HUES6 (cell line): ENCODE measurements around the gene FBXO21.

Experiments used
- H3K27ac ChIP-seq: 2 replicates; pipeline ENCODE4 v1.7.0; 2013; ENCODE audit warnings: low read depth, mild to moderate bottlenecking, low read length, inconsistent platforms
- H3K27me3 ChIP-seq: 2 replicates; pipeline ENCODE4 v1.6.1; 2013; ENCODE audit warnings: low read length; ENCODE audit not compliant: control insufficient read depth, insufficient read depth
- H3K36me3 ChIP-seq: 2 replicates; pipeline ENCODE4 v1.6.1; 2013; ENCODE audit warnings: low read length; ENCODE audit not compliant: control insufficient read depth, insufficient read depth
- H3K4me1 ChIP-seq: 2 replicates; pipeline ENCODE4 v1.6.1; 2013; ENCODE audit warnings: low read length; ENCODE audit not compliant: control insufficient read depth, insufficient read depth
- H3K4me3 ChIP-seq: 2 replicates; pipeline ENCODE4 v1.5.1; 2013; ENCODE audit warnings: low read depth, low read length
- H3K9ac ChIP-seq: one replicate; pipeline ENCODE4 v1.6.1; 2013; ENCODE audit warnings: mild to moderate bottlenecking, low read length
- H3K9me3 ChIP-seq: 2 replicates; pipeline ENCODE4 v1.6.1; 2013; ENCODE audit warnings: low read depth, low read length; ENCODE audit not compliant: control insufficient read depth, insufficient read depth

The FBXO21 gene

DNA sequence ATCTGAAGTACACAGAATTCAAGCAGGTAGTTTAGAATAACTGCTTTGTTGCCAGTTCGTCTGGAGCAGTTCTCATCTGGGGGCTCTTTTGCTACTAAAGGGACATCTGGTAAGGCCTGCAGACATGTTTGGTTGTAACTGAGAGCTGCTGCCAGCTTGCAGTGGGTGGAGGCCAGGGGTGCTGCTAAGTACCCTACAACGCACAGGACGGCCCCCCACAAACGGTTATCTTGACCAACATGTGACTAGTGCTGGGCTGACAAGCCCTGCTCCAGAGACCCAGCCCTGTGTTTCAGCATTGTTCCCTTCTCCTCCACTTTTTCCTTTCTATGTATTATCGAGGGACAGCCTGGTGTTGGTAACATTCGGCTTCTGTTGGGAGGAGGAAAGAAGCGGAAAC is 40.8 kb downstream of the FBXO21 start:
- peaks cover 4% of the 10 kb centered on the region; the same call in 1 of the 2 replicates for H3K4me1 ChIP-seq
- no peak overlapping the region for H3K27ac ChIP-seq
- H3K4me3 ChIP-seq, result no peak overlapping the region
- H3K36me3 ChIP-seq, result peaks cover 70% of the 10 kb centered on the region
- H3K9me3 ChIP-seq, result no peaks in the 10 kb centered on the region
- no peak overlapping the region for H3K9ac ChIP-seq
- no peaks in the 10 kb centered on the region for H3K27me3 ChIP-seq

DNA sequence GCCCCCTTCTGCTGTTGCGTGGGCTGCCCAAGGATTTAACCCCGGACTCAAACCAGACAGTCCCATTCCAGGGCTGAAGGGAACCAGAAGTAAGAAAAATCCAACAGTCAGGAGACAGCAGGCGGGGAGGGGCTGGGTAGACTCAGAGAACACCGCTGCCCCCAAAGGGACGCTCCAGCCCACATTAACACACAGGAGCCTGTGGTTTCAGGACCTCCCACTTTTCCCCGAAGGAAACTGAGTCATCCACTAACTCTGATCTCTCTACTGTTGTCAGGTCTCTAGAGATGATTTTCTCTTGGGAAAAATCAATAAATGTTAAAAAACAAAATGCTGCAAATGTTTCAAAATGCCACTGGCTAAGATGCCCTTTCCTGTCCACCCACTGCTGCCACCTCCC is 41.6 kb downstream of the FBXO21 start:
- no peaks in the 10 kb centered on the region for H3K9me3 ChIP-seq

DNA sequence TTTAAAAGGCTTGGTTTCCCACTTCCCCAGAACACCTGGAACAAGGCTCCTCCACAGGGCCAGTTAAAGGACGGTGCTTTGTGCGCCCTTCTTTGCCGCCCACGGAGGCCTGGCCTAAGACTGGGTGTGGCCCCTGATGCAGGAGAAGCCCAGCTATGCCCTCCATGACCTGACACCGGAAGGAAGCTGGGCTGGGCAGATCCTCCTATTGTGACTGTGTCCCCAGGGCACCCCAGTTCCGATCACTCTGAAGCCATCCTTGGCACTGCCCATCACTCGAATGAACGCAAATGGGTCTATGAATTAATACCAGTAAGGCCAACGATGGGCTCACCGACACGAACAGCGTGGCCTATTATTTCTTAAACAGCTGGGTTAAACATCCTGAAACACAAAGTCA is 42.6 kb downstream of the FBXO21 start:
- H3K9ac ChIP-seq, result no peak overlapping the region
- H3K9me3 ChIP-seq, result no peaks in the 10 kb centered on the region
- H3K27ac ChIP-seq, result no peak overlapping the region
- H3K4me3 ChIP-seq, result no peak overlapping the region
- H3K27me3 ChIP-seq, result no peaks in the 10 kb centered on the region
- peaks cover 64% of the 10 kb centered on the region for H3K36me3 ChIP-seq
- peaks cover 4% of the 10 kb centered on the region; the same call in 1 of the 2 replicates for H3K4me1 ChIP-seq

More for the DNA sequence above, 41.6 kb downstream of the FBXO21 start:
- Histone ChIP-seq H3K36me3 (peaks cover 69% of the 10 kb centered on the region), H3K9ac (no peak overlapping the region), H3K4me1 (peaks cover 4% of the 10 kb centered on the region; the same call in 1 of the 2 replicates), H3K27me3 (no peaks in the 10 kb centered on the region), H3K4me3 (no peak overlapping the region), H3K27ac (no peak overlapping the region)

DNA sequence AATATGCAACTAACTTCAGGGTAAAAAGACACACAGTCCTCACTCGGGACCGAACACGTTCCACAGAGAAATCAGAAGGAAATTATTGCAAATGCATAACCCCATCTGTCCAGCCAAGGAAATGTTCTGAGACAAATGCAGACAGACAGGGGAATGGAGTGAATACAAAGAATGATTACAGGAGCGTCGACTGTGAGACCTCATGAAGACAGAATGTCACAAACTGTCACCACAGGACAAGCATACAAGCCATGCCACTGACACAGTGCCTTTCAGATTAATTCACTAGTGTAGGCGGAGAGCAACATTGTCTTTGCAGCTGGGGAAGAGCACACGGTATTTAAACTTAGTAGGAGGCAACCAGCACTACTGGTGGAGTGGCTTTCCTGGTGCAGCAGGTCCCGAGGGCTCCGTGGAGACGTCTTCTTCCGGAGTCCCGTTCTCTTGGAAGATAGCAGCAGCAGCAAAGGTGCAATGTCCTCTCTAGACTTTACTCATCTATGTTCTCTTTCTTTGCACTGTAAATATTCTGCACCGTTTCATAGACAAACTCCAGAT is 44.6 kb downstream of the FBXO21 start:
- Histone ChIP-seq H3K36me3 (peaks cover 64% of the 10 kb centered on the region), H3K27ac (no peak overlapping the region), H3K9me3 (no peaks in the 10 kb centered on the region), H3K4me1 (0 out of 2 replicates have a peak, but pooled peaks cover under 1% of the 10 kb centered on the region), H3K27me3 (no peaks in the 10 kb centered on the region), H3K4me3 (no peak overlapping the region), H3K9ac (no peak overlapping the region)

DNA sequence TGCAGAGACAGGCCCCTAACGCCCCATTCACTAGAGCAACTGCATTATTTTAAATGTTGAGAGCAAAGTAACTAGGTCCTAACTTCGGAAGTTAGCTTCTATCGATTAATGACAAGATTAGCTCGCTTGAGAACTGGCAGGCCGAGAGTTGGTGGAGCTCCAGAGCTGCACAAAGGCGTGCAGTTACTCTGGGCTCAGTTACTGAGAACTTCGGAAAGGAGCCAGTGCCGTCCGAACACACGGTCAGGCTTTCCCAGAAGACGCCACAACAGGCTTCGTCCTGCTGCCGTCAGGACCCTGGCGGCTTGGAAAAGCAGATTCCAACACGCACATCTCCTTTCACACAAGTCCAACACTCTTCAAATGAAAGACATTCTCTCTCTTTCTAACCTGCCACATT is 45.7 kb downstream of the FBXO21 start:
- H3K36me3 ChIP-seq, result peaks cover 54% of the 10 kb centered on the region

DNA sequence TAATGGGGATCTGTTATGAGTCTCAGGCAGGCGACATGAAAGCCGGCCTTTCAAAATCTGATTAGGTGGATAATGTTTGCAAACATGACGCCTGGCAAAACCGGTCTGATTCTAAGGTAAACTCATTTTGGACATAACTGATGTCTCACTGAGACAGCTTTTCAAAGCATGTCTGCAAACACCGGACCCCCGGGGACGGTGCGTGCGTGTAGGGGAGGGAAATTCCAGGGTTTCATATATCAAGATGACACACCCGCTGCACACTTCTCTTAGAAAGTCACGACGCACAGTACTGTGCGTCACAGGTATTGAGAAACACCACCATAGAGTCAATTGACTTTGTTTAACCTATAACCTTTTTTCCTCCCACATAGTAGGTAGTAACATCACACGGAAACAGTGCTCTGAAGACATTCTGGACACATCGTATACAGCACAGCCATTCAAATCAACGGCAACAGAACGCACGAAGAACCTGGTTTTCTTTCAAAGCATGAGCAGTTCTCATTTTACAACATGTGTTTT is 47.2 kb downstream of the FBXO21 start:
- Histone ChIP-seq H3K27ac (no peak overlapping the region), H3K4me3 (no peak overlapping the region), H3K9me3 (no peaks in the 10 kb centered on the region), H3K4me1 (no peaks in the 10 kb centered on the region), H3K9ac (no peak overlapping the region), H3K36me3 (peaks cover 39% of the 10 kb centered on the region), H3K27me3 (no peaks in the 10 kb centered on the region)

More for the DNA sequence above, 45.7 kb downstream of the FBXO21 start:
- Histone ChIP-seq H3K27me3 (no peaks in the 10 kb centered on the region), H3K9ac (no peak overlapping the region), H3K4me3 (no peak overlapping the region), H3K4me1 (no peaks in the 10 kb centered on the region), H3K27ac (no peak overlapping the region), H3K9me3 (no peaks in the 10 kb centered on the region)

DNA sequence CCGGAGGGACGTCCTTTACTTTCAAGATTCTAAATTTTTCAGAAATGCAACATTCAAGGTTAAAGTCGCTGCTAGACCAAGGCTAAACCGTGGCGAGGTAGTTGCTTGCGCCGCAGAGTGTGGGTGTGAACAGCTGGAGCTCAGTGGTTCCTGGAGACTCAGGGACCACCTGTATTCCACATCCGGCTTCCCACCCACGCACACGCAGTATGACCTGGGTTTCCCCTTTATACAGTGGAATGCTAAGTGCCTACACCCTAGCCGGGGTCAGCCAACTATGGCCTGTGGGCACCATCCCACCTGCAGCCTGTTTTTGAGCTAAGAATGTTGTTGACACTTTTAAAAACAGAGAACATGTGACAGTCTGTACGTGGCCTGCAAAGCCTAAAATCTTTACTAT is 48.2 kb downstream of the FBXO21 start:
- no peaks in the 10 kb centered on the region for H3K27me3 ChIP-seq
- H3K9me3 ChIP-seq, result no peaks in the 10 kb centered on the region
- no peaks in the 10 kb centered on the region for H3K4me1 ChIP-seq
- H3K36me3 ChIP-seq, result peaks cover 32% of the 10 kb centered on the region
- H3K9ac ChIP-seq, result no peak overlapping the region
- no peak overlapping the region for H3K27ac ChIP-seq
- no peak overlapping the region for H3K4me3 ChIP-seq

DNA sequence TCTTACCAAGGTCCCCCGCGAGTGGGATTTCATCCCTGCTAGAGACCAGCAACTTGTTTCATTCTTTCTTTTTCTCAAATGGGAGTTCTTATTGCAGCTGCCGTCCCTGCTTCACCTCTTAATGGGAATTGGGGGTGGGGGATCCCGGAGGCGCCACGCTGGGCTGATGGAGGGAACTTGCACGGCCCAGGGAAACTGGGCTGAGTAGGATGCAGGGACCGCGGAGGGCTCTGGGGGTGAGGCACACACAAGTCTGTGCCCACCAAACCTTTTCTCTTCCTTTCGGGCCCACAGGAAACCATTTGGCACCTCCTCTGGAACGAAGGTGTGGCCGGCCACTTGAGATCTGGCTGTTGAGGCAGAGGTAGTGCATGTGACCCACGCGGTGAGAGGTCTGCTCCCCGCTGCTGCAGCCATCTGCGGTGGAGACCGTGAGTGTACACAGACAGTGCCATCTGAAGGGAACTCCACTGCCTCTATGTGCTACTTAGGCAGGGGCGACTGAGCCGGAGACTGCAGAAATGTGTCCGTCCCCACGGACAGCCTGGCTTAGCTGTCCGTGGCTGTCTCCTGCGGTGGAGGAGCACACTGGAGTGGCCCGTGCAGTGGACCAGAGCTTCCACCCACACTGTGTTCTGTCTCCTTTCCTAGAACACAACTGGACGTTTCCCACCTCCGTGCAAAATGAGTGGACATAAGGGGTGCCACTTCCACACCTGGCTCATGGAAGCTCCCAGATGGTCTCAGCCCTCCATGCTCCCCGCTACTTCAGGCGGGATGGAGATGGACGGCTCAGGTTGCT is 49.0 kb downstream of the FBXO21 start:
- H3K9ac ChIP-seq, result no peak overlapping the region
- no peaks in the 10 kb centered on the region for H3K4me1 ChIP-seq
- H3K27ac ChIP-seq, result no peak overlapping the region
- no peaks in the 10 kb centered on the region for H3K9me3 ChIP-seq
- peaks cover 28% of the 10 kb centered on the region for H3K36me3 ChIP-seq
- no peaks in the 10 kb centered on the region for H3K27me3 ChIP-seq
- H3K4me3 ChIP-seq, result no peak overlapping the region

DNA sequence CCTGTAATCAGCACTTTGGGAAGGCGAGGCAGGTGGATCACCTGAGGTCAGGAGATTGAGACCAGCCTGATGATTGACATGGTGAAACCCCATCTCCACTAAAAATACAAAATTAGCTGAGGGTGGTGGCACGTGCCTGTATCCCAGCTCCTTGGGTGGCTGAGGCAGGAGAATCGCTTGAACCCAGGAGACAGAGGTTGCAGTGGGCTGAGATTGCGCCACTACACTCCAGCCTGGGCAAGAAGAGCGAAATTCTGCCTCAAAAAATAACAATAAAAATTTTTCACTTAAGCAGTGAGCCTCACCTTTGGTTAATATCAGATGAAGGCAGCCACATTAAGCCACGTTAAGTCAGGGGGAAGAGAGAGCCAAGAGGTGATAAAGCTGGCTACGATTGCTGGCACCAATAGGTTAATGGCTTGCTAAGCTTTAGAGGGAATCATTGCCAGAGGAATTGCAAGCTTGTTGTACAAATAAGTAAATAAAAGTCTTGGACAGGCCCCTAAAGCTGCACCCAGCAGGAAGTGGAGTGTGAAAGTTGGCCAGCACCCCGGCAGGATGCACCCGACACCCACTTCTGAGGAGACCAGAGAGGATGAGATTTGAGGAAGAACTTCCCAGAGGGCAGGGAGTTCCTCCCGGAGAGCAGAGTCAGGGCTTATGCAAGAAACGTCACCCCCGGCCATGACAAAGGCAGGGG is 49.7 kb downstream of the FBXO21 start:
- Histone ChIP-seq H3K9ac (no peak overlapping the region), H3K36me3 (peaks cover 20% of the 10 kb centered on the region), H3K4me1 (no peaks in the 10 kb centered on the region), H3K27me3 (no peaks in the 10 kb centered on the region), H3K9me3 (no peaks in the 10 kb centered on the region), H3K4me3 (no peak overlapping the region), H3K27ac (no peak overlapping the region)

DNA sequence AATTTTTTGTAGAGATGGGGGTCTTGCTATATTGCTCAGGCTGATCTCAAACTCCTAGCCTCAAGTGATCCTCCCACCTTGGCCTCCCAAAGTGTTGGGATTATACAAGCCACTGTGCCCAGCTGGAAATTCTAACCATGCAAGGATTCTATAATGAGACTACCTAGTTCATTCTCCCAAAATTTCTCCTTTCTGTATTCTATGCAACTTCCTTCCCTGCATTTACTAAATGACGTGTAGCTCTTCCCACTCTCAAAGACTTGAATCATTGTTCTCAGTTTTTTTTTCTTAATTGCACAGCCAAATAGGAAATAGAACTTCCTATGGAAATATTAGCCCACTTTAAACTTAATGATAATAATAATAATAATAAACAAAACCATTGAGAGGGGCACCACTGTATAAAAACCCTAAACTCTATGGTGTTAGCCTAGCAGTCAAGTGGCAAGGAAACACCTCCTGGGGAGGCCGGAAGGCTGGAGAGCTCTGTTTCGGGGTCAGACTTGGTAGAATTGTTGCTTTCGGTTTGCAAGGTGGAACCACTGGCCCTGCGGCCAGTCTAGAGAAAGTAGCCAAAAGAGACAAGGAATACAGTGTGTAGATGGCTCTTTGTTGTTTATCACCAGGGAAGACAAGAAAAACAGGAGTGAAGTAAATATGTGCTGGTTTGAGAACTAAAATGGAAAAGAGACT is 51.1 kb downstream of the FBXO21 start:
- H3K4me3 ChIP-seq, result no peak overlapping the region
- H3K36me3 ChIP-seq, result peaks cover 11% of the 10 kb centered on the region
- no peak overlapping the region for H3K9ac ChIP-seq
- no peaks in the 10 kb centered on the region for H3K4me1 ChIP-seq
- H3K9me3 ChIP-seq, result no peaks in the 10 kb centered on the region
- no peaks in the 10 kb centered on the region for H3K27me3 ChIP-seq
- H3K27ac ChIP-seq, result no peak overlapping the region
